Loucy (cell line): ENCODE results near the gene CCDC177.

ENCODE experiments used
- H2AFZ ChIP-seq: fragments of 200-600 bp; sonication (generic); 2 replicates; pipeline ENCODE4 v1.6.0; 2016; ENCODE audit warnings: antibody characterized with exemption, mild to moderate bottlenecking, low read length, moderate library complexity
- H3F3A ChIP-seq: fragments of 200-600 bp; 2 replicates; pipeline ENCODE4 v1.6.0; 2016; ENCODE audit warnings: antibody characterized with exemption, low read depth, mild to moderate bottlenecking
- H3K27me3 ChIP-seq: fragments of 200-600 bp; sonication (generic); 2 replicates; pipeline ENCODE4 v1.6.1; 2014; ENCODE audit warnings: low read length, mild to moderate bottlenecking; ENCODE audit not compliant: insufficient read depth, poor library complexity, severe bottlenecking
- H3K36me3 ChIP-seq: fragments of 200-600 bp; sonication (generic); 2 replicates; pipeline ENCODE4 v1.6.1; 2016; ENCODE audit warnings: low read length; ENCODE audit not compliant: insufficient read depth
- H3K4me1 ChIP-seq: fragments of 200-600 bp; sonication (generic); 2 replicates; pipeline ENCODE4 v1.5.1; 2014; ENCODE audit warnings: low read length, mild to moderate bottlenecking; ENCODE audit not compliant: insufficient read depth, poor library complexity, severe bottlenecking
- H3K4me2 ChIP-seq: fragments of 200-600 bp; sonication (generic); 2 replicates; pipeline ENCODE4 v1.6.0; 2014; ENCODE audit warnings: antibody characterized with exemption, low read length, low read depth, mild to moderate bottlenecking; ENCODE audit not compliant: poor library complexity, severe bottlenecking
- H3K4me3 ChIP-seq: fragments of 200-600 bp; sonication (generic); 2 replicates; pipeline ENCODE4 v1.5.1; 2014; ENCODE audit warnings: low read length, mild to moderate bottlenecking, mixed read lengths; ENCODE audit not compliant: poor library complexity, severe bottlenecking
- H3K79me2 ChIP-seq: fragments of 200-600 bp; sonication (generic); 2 replicates; pipeline ENCODE4 v1.6.1; 2014; ENCODE audit warnings: low read length; ENCODE audit not compliant: insufficient read depth
- H3K9ac ChIP-seq: fragments of 200-600 bp; sonication (generic); 2 replicates; pipeline ENCODE4 v1.6.0; 2014; ENCODE audit warnings: mild to moderate bottlenecking, low read depth, low read length, moderate library complexity; ENCODE audit not compliant: poor library complexity, severe bottlenecking
- H3K9me2 ChIP-seq: fragments of 200-600 bp; sonication (generic); replicated peaks from 2 replicates; pipeline ENCODE4 v1.6.1; 2016; ENCODE audit warnings: low read depth, low read length, mixed read lengths
- H3K9me3 ChIP-seq: fragments of 200-600 bp; sonication (generic); 2 replicates; pipeline ENCODE4 v1.6.1; 2014; ENCODE audit warnings: mild to moderate bottlenecking, antibody characterized with exemption, low read length, low read depth; ENCODE audit not compliant: insufficient read depth
- H4K20me1 ChIP-seq: fragments of 200-600 bp; sonication (generic); 2 replicates; pipeline ENCODE4 v1.6.0; 2014; ENCODE audit warnings: antibody characterized with exemption, low read length, mild to moderate bottlenecking; ENCODE audit not compliant: insufficient read depth, poor library complexity, severe bottlenecking
- EZH2phosphoT487 ChIP-seq: fragments of 200-600 bp; IDR thresholded peaks from 2 replicates; pipeline ENCODE4 v1.6.1; 2018; ENCODE audit warnings: antibody characterized with exemption, mild to moderate bottlenecking, moderate library complexity, borderline replicate concordance
- TF ChIP-seq, protein P1 (sequence below): fragments of 200-600 bp; sonication (generic); conservative IDR thresholded peaks from 2 replicates; pipeline ENCODE4 v1.5.1; 2014; ENCODE audit warnings: mild to moderate bottlenecking, antibody characterized with exemption, low read length

CCDC177 gene

DNA sequence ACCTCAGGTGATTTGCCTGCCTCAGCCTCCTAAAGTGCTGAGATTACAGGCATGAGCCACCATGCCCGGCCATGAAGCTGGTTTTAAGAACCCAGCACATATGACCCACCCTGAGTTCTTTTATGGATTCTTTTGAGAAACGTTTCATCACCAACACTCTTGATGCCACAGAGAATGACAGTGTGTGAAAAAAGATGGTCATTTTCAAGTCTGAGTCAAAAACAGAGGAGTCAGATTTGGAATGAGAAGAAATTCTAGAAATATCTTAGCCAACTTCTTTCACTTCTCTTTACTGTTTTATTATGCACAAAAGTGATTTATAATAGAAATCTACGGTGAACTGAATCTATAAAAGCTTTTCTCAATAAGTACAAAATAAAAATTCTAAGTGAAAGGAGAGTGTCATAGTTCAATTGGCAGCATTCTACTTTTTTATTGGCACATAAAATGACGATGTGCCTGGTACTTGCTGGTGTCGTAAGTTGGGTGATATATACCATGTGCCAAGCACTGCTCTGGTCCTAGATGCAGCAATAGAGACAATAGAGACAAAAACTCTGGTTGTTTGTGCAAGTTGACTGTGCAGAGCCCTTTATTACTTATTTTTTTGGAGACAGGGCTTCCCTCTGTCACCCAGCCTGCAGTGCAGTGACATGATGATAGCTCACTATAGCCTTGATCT, 33.9 kb downstream of the CCDC177 start:
- Histone ChIP-seq H3K4me1 (no peaks in the 10 kb centered on the region), H4K20me1 (no peaks in the 10 kb centered on the region), H3F3A (no peaks in the 10 kb centered on the region), H3K36me3 (no peaks in the 10 kb centered on the region), H3K4me2 (no peak overlapping the region), H3K79me2 (no peaks in the 10 kb centered on the region), H2AFZ (no peak overlapping the region), H3K9ac (no peak overlapping the region), H3K4me3 (no peak overlapping the region), H3K9me3 (no peaks in the 10 kb centered on the region), H3K27me3 (no peaks in the 10 kb centered on the region), H3K9me2 (no peaks in the 10 kb centered on the region)
- no peak for TF ChIP-seq EZH2phosphoT487
- TF ChIP-seq, protein P1, sequence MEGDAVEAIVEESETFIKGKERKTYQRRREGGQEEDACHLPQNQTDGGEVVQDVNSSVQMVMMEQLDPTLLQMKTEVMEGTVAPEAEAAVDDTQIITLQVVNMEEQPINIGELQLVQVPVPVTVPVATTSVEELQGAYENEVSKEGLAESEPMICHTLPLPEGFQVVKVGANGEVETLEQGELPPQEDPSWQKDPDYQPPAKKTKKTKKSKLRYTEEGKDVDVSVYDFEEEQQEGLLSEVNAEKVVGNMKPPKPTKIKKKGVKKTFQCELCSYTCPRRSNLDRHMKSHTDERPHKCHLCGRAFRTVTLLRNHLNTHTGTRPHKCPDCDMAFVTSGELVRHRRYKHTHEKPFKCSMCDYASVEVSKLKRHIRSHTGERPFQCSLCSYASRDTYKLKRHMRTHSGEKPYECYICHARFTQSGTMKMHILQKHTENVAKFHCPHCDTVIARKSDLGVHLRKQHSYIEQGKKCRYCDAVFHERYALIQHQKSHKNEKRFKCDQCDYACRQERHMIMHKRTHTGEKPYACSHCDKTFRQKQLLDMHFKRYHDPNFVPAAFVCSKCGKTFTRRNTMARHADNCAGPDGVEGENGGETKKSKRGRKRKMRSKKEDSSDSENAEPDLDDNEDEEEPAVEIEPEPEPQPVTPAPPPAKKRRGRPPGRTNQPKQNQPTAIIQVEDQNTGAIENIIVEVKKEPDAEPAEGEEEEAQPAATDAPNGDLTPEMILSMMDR: no peak

DNA sequence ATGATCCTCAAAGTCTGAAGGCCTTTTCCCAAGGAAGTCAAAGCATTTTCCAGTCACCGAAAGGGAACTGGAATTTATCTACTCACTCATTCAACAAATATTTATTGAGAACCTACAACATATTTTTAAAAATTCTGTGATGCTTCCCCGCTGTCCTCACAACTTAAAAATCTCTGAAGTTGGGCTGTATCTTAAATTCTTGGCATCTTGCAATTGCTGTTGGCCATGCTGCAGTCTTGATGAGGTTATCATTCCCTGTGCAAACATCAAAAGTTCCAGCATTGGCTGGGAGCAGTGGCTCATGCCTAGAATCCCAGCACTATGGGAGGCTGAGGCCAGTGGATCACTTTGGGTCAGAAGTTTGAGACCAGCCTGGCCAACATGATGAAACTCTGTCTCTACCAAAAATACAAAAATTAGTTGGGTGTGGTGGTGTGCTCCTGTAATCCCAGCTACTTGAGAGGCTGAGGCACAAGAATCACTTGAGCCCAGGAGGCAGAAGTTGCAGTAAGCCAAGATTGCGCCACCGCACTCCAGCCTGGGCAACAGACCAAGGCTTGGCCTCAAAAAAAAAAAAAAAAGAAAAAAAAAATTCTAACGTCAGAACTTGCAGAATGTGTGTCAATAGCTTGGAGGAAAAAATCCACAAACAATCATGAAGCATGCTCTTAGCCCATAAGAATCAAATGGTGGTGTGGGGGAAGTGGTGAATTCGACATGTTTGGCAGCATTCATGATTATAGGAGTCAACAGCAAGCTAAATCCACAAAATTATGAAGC, 34.9 kb downstream of the CCDC177 start:
- no peak overlapping the region for H3K4me3 ChIP-seq
- no peak for TF ChIP-seq EZH2phosphoT487
- TF ChIP-seq, protein P1: no peak
- H3K4me2 ChIP-seq: no peak overlapping the region

DNA sequence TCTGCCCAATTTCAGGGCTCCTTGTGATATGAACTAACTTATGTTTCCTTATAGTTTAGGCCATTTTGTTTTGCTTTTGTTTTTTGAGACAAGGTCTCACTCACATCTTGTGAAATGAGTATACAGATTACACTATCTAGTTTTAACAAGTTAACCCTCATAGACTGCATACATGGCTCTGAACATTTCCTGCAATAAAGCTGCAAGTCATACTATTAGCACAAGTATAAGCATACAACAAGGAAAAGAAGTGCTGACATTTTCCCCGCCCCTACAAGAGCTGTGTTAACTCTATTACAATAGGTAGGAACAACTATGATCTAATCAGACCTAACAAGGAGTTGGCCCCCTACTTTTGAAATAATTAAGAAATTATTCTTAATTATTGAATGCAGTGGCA, 35.9 kb downstream of the CCDC177 start:
- Histone ChIP-seq H3K36me3 (no peaks in the 10 kb centered on the region), H3K4me2 (no peak overlapping the region), H3K4me1 (no peaks in the 10 kb centered on the region), H2AFZ (no peak overlapping the region), H3K27me3 (no peaks in the 10 kb centered on the region), H3K4me3 (no peak overlapping the region), H3K9me2 (no peaks in the 10 kb centered on the region), H3K79me2 (no peaks in the 10 kb centered on the region), H3K9ac (no peak overlapping the region), H3F3A (no peaks in the 10 kb centered on the region), H4K20me1 (no peaks in the 10 kb centered on the region), H3K9me3 (no peaks in the 10 kb centered on the region)
- no peak for TF ChIP-seq EZH2phosphoT487
- TF ChIP-seq, protein P1: no peak

More for the DNA sequence above, 34.9 kb downstream of the CCDC177 start:
- Histone ChIP-seq H3K9me3 (no peaks in the 10 kb centered on the region), H3K27me3 (no peaks in the 10 kb centered on the region), H3K9ac (no peak overlapping the region), H3K36me3 (no peaks in the 10 kb centered on the region), H3K4me1 (no peaks in the 10 kb centered on the region), H2AFZ (no peak overlapping the region), H4K20me1 (no peaks in the 10 kb centered on the region), H3F3A (no peaks in the 10 kb centered on the region), H3K9me2 (no peaks in the 10 kb centered on the region), H3K79me2 (no peaks in the 10 kb centered on the region)
